GM18867 (cell line): ENCODE results near the gene KMT5B.
"Not testable (repeated sequence)": the region's sequence is repeated elsewhere in the genome, so short reads cannot be mapped to it uniquely, and the experiment has no call there.

Experiments used
- ATAC-seq: cut with Tn5 transposase; IDR thresholded peaks from one replicate; pipeline ENCODE4 v1.9.1; 2021; ENCODE audit warnings: mild to moderate bottlenecking, moderate library complexity; ENCODE audit not compliant: unreplicated experiment

The KMT5B gene

DNA sequence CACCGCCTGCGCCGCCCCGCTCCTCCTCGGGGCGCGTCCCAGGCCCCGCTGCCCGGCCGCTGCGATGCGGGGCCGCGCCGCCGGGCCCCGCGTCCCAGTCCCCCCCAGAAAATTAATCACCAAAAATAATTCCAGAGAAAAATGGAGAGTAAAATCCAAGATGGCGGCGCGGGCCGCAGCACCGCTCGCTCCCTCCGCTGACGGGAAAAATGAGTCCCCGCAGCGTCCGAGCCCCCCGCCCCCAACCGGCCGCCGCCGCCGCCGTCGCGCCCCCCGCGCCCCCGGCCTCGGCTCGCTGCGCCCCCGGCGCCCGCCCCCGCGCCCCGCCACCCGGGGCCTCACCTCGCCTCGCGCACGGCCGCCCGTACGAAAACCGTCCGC, at the start of gene KMT5B:
Gene KMT5B (minus strand): TSS at position 162 of the 381 bp plus-strand sequence. CDS start 23,220 bp downstream, outside the sequence.
- ATAC-seq: no peak

DNA sequence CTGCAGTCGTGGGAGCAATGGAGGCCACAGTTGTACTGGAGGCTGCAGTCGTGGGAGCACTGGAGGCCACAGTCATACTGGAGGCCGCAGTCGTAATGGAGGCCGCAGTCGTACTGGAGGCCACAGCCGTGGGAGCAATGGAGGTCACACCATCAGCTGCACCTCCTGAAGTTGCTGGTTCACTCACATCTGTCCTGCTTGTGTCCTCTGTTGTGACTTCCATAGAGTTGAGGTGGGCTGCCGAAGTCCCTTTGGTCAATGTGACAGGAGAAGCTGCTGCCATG, 49.4 kb upstream of the KMT5B start:
- ATAC-seq: no peak

DNA sequence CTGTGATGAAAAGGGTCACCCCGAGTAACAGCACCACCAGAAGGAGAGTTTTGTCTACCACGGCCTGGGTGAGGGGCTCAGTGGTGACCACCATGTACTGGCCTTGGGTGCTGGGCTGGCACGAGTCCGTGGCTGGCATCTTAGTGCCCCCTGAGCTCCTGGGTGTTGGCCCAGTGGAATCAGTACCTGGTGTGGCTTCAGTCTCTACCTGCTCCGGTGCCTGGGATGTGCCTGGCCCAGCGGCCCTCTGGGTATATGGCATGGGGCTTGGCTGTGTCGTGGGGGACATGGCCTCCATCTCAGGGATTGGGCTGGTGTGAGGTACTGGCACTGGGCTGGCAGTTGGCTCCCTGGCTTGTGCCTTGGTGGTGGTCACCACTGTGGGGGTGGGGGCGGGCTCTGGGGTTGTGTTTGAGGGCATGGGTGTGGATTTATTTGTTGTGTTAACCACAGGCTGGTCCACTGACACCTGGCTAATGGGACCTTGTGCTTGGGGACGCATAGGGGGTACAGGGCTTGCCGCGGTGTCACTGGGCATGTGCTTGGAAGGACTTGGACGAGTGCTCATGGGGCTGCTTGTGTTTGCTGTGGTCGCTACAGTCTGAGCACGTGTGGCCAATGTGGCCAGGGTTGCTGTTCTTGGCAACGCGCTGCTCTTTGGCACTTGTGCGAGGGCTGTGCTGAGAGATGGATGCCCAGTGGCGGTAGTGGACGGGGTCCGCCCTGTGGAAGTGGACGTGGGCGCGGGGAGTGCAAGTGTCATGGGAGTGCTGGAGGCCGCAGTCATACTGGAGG, 48.9 kb upstream of the KMT5B start:
- ATAC-seq: no peak

DNA sequence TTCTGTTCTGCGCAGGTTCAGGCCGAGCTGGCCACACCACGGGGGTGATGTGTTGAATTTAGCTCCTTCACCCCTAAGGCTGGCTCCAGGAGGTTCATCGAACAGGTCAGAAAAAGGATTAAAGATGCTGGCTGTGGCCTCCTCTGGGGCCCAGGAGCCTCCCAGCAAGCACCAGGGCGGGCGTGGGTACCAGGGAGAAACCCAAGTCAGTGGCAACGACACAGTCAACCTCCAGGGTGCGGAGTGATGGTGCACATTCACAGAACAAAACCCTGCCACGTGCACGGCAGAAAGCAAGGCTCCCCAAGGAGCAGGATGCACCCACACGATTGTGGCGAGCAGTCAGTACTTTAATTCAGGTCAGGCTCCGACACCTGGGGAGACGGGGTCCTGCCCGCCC, 47.9 kb upstream of the KMT5B start:
- ATAC-seq: no peak

DNA sequence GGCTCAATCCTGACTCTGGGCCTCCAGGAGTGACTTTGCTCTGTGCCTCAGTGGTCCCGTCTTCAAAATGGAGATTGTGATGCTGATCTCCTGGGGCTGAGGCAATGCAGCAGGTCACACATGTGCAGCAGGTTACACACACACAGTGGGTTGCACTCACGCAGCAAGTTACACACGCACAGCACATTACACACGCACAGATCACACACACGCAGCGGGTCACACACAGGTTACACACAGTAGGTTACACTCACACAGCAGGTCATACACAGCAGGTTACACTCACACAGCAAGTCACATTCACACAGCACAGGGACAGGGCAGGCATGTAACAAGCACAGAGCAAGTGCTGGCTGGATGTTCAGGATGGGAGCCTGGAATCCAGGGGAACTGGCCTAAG, 47.4 kb upstream of the KMT5B start:
- no peak for ATAC-seq

DNA sequence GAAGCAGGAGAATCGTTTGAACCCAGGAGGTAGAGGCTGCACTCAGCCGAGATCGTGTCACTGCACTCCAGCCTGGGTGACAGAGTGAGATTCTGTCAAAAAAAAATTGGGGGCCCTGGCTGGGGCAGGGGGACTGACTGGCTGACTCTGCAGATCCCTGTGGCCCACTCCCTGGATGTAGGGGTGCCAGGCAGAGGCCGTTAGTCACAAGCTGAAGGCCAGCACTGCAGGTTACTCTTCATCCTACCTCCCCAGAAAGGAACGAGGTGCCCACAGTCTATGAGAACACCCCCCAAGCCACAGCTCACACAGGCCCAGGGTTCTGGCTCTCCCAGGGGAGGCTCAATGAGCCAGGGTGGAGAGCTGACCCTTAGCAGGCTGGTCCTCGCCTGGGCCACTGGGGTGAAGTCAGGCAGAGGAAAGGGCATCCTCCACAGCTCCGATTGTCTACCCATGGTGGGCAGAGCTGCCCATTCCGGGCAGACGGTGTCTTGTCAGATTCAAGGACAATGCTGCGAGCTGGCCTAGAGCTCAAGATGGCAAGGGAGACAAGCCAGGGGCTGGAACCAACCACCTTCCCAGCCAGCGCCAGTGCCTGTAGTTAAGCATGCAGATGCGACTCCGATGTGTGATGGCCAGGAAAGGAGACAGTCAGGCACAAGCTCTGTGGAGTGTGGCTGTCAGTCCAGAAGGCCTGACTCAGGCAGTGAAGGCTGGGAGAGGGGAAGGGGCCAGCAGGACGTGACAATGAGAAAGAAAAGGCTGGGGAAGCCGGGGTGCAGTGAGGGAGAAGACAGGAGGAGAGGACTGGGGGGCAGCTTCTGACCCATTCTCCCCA, 46.2 kb upstream of the KMT5B start:
- ATAC-seq: no peak

DNA sequence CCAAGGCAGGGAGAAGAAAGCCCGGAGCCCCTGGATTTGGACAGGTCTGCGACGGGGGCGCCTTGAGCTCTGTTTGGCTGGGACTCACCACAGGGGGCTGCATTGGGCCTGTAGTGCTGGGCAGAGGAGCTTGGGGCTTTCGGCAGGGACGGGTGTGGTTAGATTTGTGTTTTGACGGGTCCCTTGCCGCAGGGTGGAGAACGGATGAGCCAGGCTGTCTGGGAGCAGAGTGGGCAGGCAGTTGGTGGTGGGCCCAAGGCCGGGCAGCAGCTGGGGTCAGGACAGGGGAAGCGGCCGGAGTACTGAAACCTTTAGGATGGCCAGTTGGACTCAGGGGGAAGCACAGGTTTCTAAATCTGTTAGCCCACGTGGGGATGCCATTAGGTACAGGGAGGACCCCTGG, 45.3 kb upstream of the KMT5B start:
- ATAC-seq: no peak

DNA sequence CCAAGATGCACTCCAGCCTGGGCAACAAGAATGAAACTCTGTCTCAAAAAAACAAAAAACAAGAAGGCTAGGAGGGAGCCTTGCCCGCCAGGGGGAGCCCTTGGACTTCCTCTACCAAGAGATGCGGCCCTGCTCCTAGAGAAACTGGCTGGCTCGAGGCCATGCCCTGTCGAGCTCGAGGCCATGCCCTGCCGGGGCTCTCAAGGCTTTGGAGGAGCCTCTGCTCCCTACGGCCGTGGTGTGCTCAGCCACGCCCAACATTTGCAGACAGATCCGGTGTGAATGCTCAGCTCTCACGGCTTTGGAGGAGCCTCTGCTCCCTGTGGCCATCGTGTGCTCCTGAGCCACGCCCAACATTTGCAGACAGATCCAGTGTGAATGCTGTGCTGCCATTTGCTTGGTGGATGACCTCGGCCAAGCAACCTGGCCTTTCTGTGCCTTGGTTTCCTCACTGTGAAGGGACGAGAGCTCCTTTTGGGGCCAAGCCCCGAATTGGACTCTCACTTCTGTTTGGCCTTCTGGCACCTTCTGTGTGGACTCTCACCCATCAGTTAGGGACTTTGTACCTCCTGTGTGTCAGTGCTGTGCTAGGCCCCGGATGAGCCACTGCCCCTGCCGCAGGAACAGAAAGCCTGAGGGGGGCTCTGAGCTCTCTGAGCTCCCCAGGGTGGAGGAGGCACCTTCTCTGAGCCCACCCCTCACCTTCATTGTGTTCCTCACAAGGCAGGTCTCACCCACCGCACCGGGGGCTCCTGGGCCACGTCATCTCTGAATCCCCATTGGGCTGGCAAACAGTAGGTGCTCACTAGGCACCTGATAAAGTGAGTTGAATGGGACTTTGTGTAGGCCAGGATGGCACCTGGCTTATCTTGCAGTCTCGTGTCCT, 44.6 kb upstream of the KMT5B start:
- ATAC-seq: peak; percentile 43

DNA sequence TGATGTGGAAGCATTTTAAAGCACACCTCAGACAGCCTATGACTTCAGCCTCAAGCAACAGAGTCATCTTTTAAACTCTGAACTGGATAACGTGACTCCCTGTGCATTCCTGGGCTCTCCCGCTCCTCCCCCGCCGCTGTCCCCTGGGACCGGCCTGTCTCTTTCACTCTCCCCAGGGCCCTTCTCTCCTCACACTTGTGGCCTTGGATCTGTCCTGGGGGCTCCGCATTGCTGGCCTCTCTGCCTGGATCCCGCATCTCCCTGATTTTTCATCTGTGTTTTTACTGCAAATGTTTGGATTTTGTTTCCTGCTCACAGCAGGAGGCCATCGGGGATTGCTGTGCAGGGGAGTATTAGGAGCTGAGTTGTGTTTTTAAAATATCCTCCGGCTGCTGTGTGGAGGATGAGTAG, 43.2 kb upstream of the KMT5B start:
- ATAC-seq: no peak

DNA sequence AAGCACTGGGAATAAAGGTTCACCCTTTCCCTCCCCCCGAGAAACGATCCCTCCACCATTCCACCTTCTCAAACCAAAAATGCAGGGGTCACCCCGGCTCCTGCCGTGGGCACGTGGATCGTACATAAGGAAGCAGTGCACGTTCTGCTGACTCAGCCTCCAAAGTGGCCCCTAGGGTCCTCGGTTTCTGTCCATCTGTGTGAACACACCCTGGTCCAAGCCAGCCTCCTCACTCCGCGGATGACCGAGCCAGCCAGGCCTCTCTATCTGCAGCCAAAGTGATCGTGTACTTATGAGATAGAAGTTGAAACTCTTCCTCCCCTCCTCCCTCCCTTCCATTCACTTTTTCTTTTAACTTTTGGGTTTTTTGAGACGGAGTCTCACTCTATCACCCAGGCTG, 42.4 kb upstream of the KMT5B start:
- ATAC-seq: no peak

DNA sequence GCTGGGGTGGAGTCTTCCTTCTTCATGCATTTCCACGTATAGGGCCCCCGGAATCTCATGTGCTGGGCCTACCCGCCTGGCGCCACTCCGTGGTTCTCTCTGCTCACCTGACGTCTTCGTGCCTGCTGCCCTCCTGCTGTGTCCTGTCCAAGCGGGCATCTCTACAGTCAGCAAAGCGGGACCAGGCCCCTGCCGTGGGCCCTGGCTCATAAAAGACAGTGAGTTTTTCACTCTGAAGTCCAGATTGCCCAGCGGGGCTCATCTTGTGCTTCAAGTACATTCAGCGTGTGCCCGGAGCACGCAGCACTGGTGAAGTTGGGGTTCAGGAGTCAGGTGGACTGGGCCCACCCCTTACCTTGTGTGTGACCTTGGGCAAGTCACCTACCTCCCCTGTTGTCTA, 41.3 kb upstream of the KMT5B start:
- ATAC-seq: no peak

DNA sequence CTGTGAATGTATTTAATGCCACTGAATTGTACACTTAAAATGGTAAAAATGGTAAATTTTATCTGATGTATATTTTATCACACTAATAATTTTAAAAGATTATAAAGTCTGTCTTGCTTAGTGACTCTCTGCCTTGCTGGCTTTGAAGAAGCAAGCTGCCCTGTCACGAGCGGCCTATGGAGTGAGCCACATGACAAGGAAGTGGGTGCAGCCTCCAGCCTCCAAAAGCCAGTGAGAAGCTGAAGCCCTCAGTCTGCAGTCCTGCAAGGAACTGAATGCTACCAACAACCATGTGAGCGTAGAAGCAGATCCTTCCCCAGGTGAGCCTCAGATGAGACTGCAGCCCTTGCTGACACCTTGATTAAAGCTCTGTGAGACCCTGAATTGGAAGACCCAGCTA, 38.7 kb upstream of the KMT5B start:
- ATAC-seq: no peak

DNA sequence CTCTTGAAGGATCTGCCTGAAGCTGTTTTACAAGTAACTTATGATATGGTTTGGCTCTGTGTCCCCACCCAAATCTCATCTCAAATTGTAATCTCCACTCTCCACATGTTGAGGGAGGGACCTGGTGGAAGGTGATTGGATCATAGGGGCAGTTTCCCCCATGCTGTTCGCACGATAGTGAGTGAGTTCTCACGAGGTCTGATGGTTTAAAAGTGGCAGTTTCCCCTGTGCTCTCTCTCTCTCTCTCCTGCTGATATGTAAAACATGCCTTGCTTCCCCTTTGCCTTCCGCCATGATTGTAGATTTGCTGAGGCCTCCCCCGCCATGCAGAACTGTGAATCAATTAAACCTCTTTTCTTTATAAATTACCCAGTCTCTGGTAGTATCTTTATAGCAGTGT, 31.8 kb upstream of the KMT5B start:
- ATAC-seq: not testable (repeated sequence)

DNA sequence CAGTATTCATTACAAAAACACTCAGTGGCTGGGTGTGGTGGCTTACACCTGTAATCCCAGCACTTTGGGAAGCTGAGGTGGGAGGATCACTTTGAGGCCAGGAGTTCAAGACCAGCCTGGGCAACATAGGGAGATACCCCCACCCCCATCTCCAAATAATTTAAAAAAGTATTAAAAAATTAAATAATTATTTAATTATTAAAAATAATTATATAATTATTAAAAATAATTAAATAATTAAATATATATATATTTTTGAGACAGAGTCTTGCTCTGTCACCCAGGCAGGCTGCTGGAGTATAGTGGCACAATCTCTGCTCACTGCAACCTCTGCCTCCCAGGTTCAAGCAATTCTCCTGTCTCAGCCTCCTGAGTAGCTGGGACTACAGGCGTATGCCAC, 30.8 kb upstream of the KMT5B start:
- ATAC-seq: not testable (repeated sequence)

DNA sequence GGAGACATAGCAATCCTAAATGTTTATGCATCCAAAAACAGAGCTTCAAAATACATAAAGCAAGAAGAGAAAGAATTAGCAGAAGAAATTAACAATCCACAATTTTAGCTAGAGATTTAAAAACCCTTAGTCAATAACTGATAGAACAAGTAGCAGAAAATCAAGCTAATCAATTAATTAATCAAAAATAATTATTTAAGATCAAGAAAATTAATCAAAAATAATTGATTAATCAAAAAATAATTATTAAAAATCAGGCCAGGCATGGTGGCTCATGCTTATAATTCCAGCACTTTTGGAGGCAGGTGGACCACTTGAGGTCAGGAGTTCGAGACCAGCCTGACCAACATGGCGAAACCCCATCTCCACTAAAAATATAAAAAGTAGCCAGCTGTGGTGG, 29.5 kb upstream of the KMT5B start:
- ATAC-seq: no peak

DNA sequence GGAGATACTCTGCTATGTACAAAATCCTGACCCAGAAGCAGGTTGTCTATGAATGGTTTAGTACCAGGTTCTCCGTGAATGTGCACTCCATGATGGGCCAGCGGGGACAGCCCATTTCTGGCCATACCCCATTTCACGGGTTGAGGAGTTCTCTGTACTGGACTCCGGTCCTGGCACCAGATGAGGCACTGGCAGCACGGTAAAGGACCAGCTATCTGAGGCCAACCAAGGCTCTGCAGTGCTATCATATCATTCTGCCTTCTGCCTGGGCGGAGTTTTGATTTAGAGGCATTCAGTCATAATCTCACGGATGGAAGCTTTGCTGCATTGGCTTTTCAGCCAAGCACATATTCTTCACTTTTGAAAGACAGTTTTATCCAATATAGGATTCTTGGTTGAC, 18.5 kb upstream of the KMT5B start:
- no peak for ATAC-seq

DNA sequence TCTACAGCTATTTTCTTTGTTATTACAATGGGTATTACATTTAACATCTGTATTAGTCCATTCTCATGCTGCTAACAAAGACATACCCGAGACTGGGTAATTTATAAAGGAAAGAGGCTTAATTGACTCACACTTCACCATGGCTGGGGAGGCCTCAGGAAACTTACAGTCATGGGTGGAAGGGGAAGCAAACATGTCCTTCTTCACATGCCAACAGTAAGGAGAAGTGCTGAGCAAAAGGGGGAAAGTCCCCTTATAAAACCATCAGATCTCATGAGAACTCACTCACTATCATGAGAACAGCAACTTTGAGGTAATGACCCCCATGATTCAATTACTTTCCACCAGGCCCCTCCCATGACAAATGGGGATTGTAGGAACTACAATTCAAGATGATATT, 16.5 kb upstream of the KMT5B start:
- ATAC-seq: no peak

DNA sequence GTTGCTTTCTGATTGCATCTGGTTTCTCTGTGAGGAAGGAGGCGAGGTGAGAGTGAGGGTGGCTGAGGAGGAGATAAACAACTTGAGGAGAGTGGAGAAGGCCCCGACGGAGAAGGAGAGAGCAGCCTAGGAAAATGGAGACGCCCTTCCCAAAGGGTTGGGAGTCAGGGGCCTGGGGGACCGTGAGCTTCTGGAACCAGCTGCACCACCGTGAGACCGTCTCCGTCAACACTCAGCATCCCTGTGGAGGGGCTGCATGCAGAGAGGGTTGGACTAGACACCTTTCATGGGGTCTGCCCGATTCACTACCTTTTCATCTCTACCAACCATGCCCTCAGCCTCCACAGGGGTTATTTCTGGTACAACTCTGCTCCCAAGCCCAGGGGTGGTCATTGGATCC, 13.3 kb upstream of the KMT5B start:
- ATAC-seq: no peak

DNA sequence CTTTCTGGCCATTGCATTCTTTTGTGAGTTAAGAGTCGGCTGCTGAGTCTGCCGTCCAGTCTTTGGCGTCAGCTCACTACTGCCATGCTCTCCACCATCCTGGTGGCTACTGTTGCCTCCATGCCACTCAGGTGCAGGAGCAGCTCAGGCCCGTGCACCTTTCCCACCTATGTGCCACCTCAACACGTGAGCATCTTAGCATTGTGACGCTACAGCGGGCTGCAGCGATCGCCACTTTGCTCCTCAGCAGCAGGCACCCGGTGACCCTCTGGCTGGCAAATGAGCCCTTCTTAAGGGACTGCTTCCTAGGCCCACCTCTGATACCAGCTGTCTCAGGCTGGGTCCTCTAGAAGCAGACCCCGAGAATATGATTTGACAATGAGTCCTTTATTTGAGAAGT, 11.5 kb upstream of the KMT5B start:
- no peak for ATAC-seq

DNA sequence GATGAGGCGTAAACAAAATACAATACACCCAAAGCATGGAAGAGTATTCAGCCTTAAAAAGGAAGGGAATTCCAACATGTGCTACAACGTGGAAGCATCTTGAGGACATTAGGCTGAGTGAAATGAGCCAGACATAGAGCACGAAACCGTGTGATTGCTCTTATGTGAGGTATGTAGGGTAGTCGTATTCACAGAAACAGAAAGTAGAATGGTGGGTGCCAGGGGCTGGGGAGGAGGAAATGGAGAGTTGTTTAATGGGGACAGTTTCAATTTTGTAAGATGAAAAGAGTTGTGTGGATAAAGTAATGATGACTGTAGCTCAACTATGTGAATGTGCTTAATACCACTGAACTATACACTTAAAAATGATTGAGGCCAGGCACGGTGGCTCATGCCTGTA, 10.2 kb upstream of the KMT5B start:
- ATAC-seq: no peak

DNA sequence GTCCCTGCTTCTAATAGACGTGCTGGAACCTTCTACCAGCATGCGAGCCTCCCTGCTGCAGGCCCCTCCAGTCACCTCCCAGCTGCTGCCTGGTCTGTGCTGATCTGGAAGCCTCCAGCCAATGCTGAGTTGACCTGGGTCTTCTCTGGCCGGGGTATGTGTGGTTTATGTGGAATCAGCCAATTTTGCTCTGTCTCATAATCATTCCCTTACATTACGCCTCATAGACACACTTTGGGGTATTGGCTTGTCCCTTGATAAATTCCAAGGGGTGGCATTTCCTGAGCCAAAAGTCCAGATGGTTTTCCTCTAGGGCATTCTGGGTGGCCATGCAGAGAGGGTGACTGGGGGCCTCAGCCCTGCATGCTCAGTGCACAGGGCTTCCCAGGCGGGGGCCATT, 8.3 kb upstream of the KMT5B start:
- ATAC-seq: no peak
